ENCODE results near the gene DENND2C. TPM values are rescaled to one million over a fixed set of nuclear protein-coding genes. Genes with fewer than 3 reads are reported as not detected.

DENND2C gene
- total and polyA plus RNA-seq, 4 donors = 1.3 to 5.6 (median 3.4) TPM

- Histone ChIP-seq H3K9ac (ENCODE audit: low read depth in 1 of 2, low read length in 2 of 2) (no peak overlapping the region), H3K27ac (ENCODE audit: low read depth in 1 of 2, low read length in 2 of 2) (no peak overlapping the region), H3K4me1 (ENCODE audit: control insufficient read depth in 4 of 4, insufficient read depth in 4 of 4, low read length in 3 of 4) (no peaks in the 10 kb centered on the region), H3K4me3 (ENCODE audit: low read depth in 1 of 3, low read length in 3 of 3) (no peak overlapping the region), H3K9me3 (ENCODE audit: control insufficient read depth in 4 of 4, low read length in 3 of 4) (no peaks in the 10 kb centered on the region), H3K27me3 (ENCODE audit: control insufficient read depth in 4 of 4, insufficient read depth in 4 of 4, low read length in 3 of 4) (no peaks in the 10 kb centered on the region), H3K36me3 (ENCODE audit: control insufficient read depth in 4 of 4, insufficient read depth in 3 of 4, low read depth in 1 of 4, low read length in 3 of 4) (no peaks in the 10 kb centered on the region)
- DNase-seq (ENCODE audit: low spot score) = no peak
- WGBS = 70% methylated on average over 4 of the region's 4 CpGs
- TF ChIP-seq CTCF (IDR thresholded peaks at IDR 0.05; ENCODE audit: low read depth, low read length, missing input control) (no peak), NR2F2 (IDR thresholded peaks at IDR 0.05) (no peak), TAF1 (conservative IDR thresholded peaks at IDR 0.05) (no peak), GABPA (IDR thresholded peaks at IDR 0.05 in 1 of 2, conservative IDR thresholded peaks at IDR 0.05 in 1 of 2) (no peak), EGR1 (IDR thresholded peaks at IDR 0.05; ENCODE audit: low read depth in 2 of 2) (no peak), YY1 (IDR thresholded peaks at IDR 0.05) (no peak), RXRA (IDR thresholded peaks at IDR 0.05) (no peak), RAD21 (IDR thresholded peaks at IDR 0.05) (no peak), REST (IDR thresholded peaks at IDR 0.05) (no peak), SP1 (IDR thresholded peaks at IDR 0.05) (no peak), FOXA1 (IDR thresholded peaks at IDR 0.05) (no peak), HNF4A (conservative IDR thresholded peaks at IDR 0.05) (no peak), ATF3 (IDR thresholded peaks at IDR 0.05) (no peak), FOXA2 (IDR thresholded peaks at IDR 0.05) (no peak), HNF4G (IDR thresholded peaks at IDR 0.05) (no peak), JUND (IDR thresholded peaks at IDR 0.05) (no peak)
- TF ChIP-seq, protein P1, sequence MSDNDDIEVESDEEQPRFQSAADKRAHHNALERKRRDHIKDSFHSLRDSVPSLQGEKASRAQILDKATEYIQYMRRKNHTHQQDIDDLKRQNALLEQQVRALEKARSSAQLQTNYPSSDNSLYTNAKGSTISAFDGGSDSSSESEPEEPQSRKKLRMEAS (IDR thresholded peaks at IDR 0.05) = no peak
- TF ChIP-seq, protein P2, sequence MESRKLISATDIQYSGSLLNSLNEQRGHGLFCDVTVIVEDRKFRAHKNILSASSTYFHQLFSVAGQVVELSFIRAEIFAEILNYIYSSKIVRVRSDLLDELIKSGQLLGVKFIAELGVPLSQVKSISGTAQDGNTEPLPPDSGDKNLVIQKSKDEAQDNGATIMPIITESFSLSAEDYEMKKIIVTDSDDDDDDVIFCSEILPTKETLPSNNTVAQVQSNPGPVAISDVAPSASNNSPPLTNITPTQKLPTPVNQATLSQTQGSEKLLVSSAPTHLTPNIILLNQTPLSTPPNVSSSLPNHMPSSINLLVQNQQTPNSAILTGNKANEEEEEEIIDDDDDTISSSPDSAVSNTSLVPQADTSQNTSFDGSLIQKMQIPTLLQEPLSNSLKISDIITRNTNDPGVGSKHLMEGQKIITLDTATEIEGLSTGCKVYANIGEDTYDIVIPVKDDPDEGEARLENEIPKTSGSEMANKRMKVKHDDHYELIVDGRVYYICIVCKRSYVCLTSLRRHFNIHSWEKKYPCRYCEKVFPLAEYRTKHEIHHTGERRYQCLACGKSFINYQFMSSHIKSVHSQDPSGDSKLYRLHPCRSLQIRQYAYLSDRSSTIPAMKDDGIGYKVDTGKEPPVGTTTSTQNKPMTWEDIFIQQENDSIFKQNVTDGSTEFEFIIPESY (IDR thresholded peaks at IDR 0.05) = no peak
Measured at GRCh38 chr1:114549137-114549536, 120.7 kb downstream of the DENND2C start.

Data from liver (tissue), 9 donors.